Keratinocyte (primary cell): ENCODE results near the gene LMOD1.

Source experiments
- CTCF ChIP-seq, 3 experiments: IDR thresholded peaks in 1 of 3; conservative IDR thresholded peaks in 1 of 3; optimal IDR thresholded peaks in 1 of 3; 2 replicates in 2 of 3; 3 replicates in 1 of 3; pipeline versions ENCODE3 to v1.5.1; 2011; ENCODE audit warnings: low read length in 3 of 3, mild to moderate bottlenecking in 3 of 3, moderate library complexity in 2 of 3, control low read depth in 1 of 3, inconsistent platforms in 1 of 3; ENCODE audit not compliant: insufficient read depth in 2 of 3; ENCODE audit errors: extremely low read depth in 1 of 3
- EZH2 ChIP-seq: IDR thresholded peaks from one replicate; pipeline ENCODE4 v1.6.1; 2012; ENCODE audit warnings: inconsistent platforms, mild to moderate bottlenecking, low read length, moderate library complexity

DNA sequence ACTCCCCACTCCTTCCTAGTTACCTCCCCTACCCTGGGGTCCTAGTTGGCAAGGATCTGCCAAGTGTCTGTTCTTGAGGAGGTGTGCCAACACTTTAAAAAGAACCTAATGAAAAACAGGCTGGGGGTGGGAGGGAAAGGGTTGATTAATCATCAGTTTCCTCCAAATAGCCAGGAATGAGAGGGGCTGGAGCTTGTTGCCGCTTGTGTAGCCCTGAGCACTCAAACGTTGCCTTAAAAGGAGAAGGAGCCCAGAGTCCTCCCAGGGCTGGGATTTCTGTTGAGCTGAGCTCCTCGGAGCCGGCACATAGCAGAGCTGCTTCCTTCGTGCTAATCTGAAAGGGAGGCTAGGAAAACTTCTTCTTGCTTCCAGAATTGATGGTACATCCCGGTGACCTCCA, 41.8 kb downstream of the LMOD1 start:
- no peak for TF ChIP-seq EZH2
- no peak for TF ChIP-seq CTCF (optimal IDR thresholded peaks at IDR 0.05 in 1 of 3, IDR thresholded peaks at IDR 0.05 in 1 of 3, conservative IDR thresholded peaks at IDR 0.05 in 1 of 3; ENCODE audit: extremely low read depth in 1 of 3, insufficient read depth in 2 of 3, low read length in 3 of 3)
